Body of pancreas (tissue), 4 donors: ENCODE data around the gene MYL6B. TPM values are rescaled to one million over a fixed set of nuclear protein-coding genes. Genes with fewer than 3 reads are reported as not detected.

Source experiments
- ATAC-seq: fragments of 150-250 bp; one replicate; pipeline ENCODE4 v1.9.1; 2016
- DNase-seq, 4 donors: peaks; one replicate each; pipeline ENCODE4 v3.0.0-alpha.2; 2019
- H3K27ac ChIP-seq, 4 donors: fragments of 200-600 bp; sonication (generic); 1 replicate in 3 of 4; 2 replicates in 1 of 4; pipeline versions ENCODE4 v1.5.1 to v1.6.1; 2016 to 2019; ENCODE audit warnings: mild to moderate bottlenecking in 1 of 4, mixed read lengths in 1 of 4, moderate library complexity in 1 of 4
- H3K27me3 ChIP-seq, 2 donors: fragments of 200-600 bp; sonication (generic); one replicate each; pipeline ENCODE4 v1.6.0; 2016; ENCODE audit warnings: mild to moderate bottlenecking in 1 of 2
- H3K36me3 ChIP-seq, 2 donors: fragments of 200-600 bp; sonication (generic); replicated peaks in 1 of 2; 2 replicates each; pipeline ENCODE4 v1.5.1; 2016; ENCODE audit warnings: low read depth in 2 of 2; ENCODE audit not compliant: insufficient read depth in 1 of 2
- H3K4me1 ChIP-seq: fragments of 200-600 bp; sonication (generic); one replicate; pipeline ENCODE4 v1.6.0; 2016
- H3K4me3 ChIP-seq, 2 donors: fragments of 200-600 bp; sonication (generic); 1 replicate in 1 of 2; 2 replicates in 1 of 2; pipeline ENCODE4 v1.5.1; 2016 to 2019
- H3K9me3 ChIP-seq, 3 donors: fragments of 200-600 bp; sonication (generic); 1 replicate in 2 of 3; 2 replicates in 1 of 3; pipeline ENCODE4 v1.5.1; 2016
- POLR2A ChIP-seq, 3 donors: fragments of 450-650 bp; IDR thresholded peaks; one replicate each; pipeline ENCODE4 v1.6.1; 2016; ENCODE audit warnings: antibody characterized with exemption in 3 of 3, mild to moderate bottlenecking in 2 of 3
- whole genome bisulfite sequencing, 2 donors: methylation state at CpG; one replicate each; pipeline ENCODE4 v1.1.5; 2017; 5-methylcytosine and 5-hydroxymethylcytosine counted together
- intact Hi-C: fragments of 100-400 bp; cut with DNase I; formaldehyde crosslinking; loops from one replicate; pipeline ENCODE4 v1.15.1; 2023
- total RNA-seq, 2 donors: library from RNA; depleted of rRNA; stranded (reverse); fragments of >200 nt; gene quantifications; one replicate each; pipeline ENCODE4 v1.1.0, GENCODE V29; 2016
- TF ChIP-seq, protein P1 (sequence below), 7 experiments: fragments of 450-650 bp in 4 of 7; fragments of 200-600 bp in 3 of 7; sonication (generic) in 3 of 7; IDR thresholded peaks; one replicate each; pipeline ENCODE4 v1.5.1; 2016 to 2019; ENCODE audit warnings: antibody characterized with exemption in 7 of 7

MYL6B gene
- total RNA-seq, 2 donors from 2014 or later, result 7.5 to 24.1 TPM

DNA sequence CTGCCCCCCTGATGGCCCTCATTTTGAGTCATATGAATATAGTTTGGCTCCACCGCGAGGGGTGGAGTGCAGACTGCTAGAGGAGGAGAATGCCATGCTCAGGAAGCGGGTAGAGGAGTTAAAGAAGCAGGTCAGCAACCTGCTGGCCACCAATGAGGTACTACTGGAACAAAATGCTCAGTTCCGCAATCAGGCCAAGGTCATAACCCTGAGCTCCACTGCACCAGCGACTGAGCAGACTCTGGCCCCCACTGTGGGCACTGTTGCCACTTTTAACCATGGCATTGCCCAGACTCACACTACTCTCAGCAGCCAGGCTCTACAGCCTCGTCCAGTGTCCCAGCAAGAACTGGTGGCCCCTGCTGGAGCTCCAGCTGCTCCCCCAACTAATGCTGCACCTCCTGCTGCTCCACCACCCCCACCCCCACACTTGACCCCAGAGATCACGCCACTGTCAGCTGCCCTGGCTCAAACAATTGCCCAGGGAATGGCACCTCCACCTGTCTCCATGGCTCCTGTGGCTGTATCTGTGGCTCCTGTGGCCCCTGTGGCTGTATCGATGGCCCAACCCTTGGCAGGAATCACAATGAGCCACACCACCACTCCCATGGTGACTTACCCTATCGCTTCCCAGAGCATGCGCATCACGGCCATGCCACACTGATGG, 31.1 kb upstream of the MYL6B start:
- WGBS, 2 donors, result 85 to 87% methylated on average over 10 to 11 of the region's 11 CpGs
- Histone ChIP-seq H3K36me3 (no peaks in the 10 kb centered on the region), H3K4me1 (peaks cover 27% of the 10 kb centered on the region), H3K9me3 (no peaks in the 10 kb centered on the region), H3K27ac (no peak overlapping the region), H3K27me3 (no peaks in the 10 kb centered on the region), H3K4me3 (no peak overlapping the region)
- TF ChIP-seq, protein P1, sequence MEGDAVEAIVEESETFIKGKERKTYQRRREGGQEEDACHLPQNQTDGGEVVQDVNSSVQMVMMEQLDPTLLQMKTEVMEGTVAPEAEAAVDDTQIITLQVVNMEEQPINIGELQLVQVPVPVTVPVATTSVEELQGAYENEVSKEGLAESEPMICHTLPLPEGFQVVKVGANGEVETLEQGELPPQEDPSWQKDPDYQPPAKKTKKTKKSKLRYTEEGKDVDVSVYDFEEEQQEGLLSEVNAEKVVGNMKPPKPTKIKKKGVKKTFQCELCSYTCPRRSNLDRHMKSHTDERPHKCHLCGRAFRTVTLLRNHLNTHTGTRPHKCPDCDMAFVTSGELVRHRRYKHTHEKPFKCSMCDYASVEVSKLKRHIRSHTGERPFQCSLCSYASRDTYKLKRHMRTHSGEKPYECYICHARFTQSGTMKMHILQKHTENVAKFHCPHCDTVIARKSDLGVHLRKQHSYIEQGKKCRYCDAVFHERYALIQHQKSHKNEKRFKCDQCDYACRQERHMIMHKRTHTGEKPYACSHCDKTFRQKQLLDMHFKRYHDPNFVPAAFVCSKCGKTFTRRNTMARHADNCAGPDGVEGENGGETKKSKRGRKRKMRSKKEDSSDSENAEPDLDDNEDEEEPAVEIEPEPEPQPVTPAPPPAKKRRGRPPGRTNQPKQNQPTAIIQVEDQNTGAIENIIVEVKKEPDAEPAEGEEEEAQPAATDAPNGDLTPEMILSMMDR (IDR thresholded peaks at IDR 0.05), result no peak
- no peak for TF ChIP-seq POLR2A (IDR thresholded peaks at IDR 0.05)
- DNase-seq (no peak), ATAC-seq (no peak)
- intact Hi-C loops, result loop anchor here (2.0 kb wide), 1 partner anchor 65 kb away; no protein-coding TSS in a partner anchor

GRCh38 chr12:56122637-56123036, 29.8 kb upstream of the MYL6B start:
- DNase-seq, result no peak
- intact Hi-C loops, result no loop called here
- H3K36me3 ChIP-seq, result no peaks in the 10 kb centered on the region
- no peak for ATAC-seq
- no peak overlapping the region for H3K4me3 ChIP-seq
- H3K4me1 ChIP-seq, result peaks cover 39% of the 10 kb centered on the region
- 94 to 100% methylated on average over 2 of the region's 2 CpGs for WGBS, 2 donors
- no peaks in the 10 kb centered on the region for H3K9me3 ChIP-seq
- H3K27me3 ChIP-seq, result no peaks in the 10 kb centered on the region
- H3K27ac ChIP-seq, result no peak overlapping the region
- no peak for TF ChIP-seq POLR2A (IDR thresholded peaks at IDR 0.05)
- TF ChIP-seq, protein P1 (IDR thresholded peaks at IDR 0.05), result no peak

DNA sequence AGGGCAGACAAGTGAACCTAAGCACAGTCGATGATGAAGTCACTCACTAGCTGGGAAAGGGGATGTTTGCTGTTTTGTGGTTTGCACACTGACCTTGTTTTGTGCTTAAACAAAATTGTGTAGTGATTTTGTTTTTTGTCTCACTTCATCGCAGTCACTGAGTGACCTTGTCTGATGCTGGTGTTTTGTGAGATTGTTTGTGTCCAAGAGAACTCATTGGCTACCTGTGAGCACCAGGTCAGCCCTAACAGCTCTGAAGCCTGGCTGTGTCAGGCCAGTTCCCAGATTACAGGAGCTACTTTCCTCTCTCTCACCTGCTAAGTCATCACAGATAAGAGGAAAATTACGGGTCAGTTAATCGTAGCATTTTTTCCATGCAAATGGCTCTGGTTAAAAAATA, 28.3 kb upstream of the MYL6B start:
- 14 to 30% methylated on average over 4 of the region's 4 CpGs for WGBS, 2 donors
- no peak overlapping the region for H3K4me3 ChIP-seq
- no peaks in the 10 kb centered on the region for H3K27me3 ChIP-seq
- H3K27ac ChIP-seq, result peak overlapping the region in 2 of 4 donors; percentile 25 to 91
- H3K36me3 ChIP-seq, result no peaks in the 10 kb centered on the region
- intact Hi-C loops, result no loop called here
- H3K9me3 ChIP-seq, result no peaks in the 10 kb centered on the region
- peaks cover 33% of the 10 kb centered on the region for H3K4me1 ChIP-seq
- TF ChIP-seq, protein P1 (IDR thresholded peaks at IDR 0.05), result no peak
- TF ChIP-seq POLR2A (IDR thresholded peaks at IDR 0.05), result no peak
- DNase-seq, result no peak
- no peak for ATAC-seq

DNA sequence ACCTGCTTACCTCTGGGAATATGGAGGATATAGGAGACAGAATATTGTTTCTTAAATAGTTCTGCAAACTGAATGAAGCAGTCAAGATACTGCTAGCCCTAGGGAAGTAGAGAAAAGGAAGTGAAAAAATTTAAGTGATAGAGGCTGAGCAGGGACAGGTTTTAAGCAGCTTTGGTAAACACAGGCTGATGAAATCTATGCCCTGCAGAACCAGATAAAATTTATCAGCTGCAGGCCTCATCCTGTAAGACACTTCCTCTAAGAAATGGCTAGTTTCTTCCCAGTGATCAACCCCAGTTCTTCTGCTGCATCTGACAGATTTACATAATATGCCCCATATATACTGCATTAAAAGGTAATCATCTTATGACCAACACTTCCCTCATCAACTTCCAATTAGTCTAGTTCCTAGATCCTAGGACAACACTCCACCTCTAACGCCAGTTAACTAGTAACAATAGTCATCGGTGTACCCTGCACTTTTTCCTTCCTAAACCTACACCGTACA, 25.6 kb upstream of the MYL6B start:
- 22 to 33% methylated on average over 3 of the region's 3 CpGs for WGBS, 2 donors
- no peak overlapping the region for H3K4me3 ChIP-seq
- H3K27ac ChIP-seq, result peak overlapping the region; percentile 65 to 92 (median 92)
- ATAC-seq (no peak), DNase-seq (no peak)
- intact Hi-C loops, result no loop called here
- peaks cover 41% of the 10 kb centered on the region for H3K4me1 ChIP-seq
- H3K36me3 ChIP-seq, result peaks cover 0 to 2% of the 10 kb centered on the region in 2 donors
- TF ChIP-seq, protein P1 (IDR thresholded peaks at IDR 0.05), result no peak
- no peak for TF ChIP-seq POLR2A (IDR thresholded peaks at IDR 0.05)
- no peaks in the 10 kb centered on the region for H3K27me3 ChIP-seq
- H3K9me3 ChIP-seq, result no peaks in the 10 kb centered on the region

DNA sequence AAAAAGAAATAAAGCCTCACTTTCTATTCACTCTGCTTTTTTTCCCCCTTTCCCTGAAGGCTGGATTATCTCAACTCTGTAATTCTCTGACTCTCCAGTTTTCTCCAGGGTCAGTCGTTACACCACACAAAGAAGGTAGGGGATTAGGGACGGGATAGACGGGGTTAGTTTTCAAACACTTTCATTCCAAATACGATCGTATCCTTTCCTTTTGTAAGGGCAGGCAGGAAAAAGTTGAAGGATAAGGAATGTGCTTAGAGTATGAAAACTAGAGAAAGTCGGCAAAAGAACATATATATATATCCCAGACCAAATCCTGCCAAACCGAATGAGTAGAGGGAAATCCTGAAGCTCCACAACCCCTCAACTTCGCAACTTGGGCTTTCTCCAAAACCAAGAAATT, 24.9 kb upstream of the MYL6B start:
- H3K36me3 ChIP-seq, result peaks cover 0 to 4% of the 10 kb centered on the region in 2 donors
- TF ChIP-seq, protein P1 (IDR thresholded peaks at IDR 0.05), result no peak
- no peak for TF ChIP-seq POLR2A (IDR thresholded peaks at IDR 0.05)
- intact Hi-C loops, result no loop called here
- peaks cover 41% of the 10 kb centered on the region for H3K4me1 ChIP-seq
- ATAC-seq (no peak), DNase-seq (no peak)
- H3K27ac ChIP-seq, result peak overlapping the region; percentile 65 to 92 (median 92)
- no peaks in the 10 kb centered on the region for H3K27me3 ChIP-seq
- WGBS, 2 donors, result 0% methylated on average over 8 of the region's 8 CpGs
- H3K9me3 ChIP-seq, result no peaks in the 10 kb centered on the region
- H3K4me3 ChIP-seq, result no peak overlapping the region
